Hepatocyte (in vitro differentiated cells): ENCODE measurements around the gene TAAR9.

ENCODE experiments used
- CTCF ChIP-seq: fragments of 200-600 bp; sonication (generic); IDR thresholded peaks from 2 replicates; pipeline ENCODE4 v1.5.1; 2016; ENCODE audit warnings: antibody characterized with exemption, mild to moderate bottlenecking; ENCODE audit not compliant: poor library complexity
- EZH2phosphoT487 ChIP-seq: fragments of 200-600 bp; sonication (generic); IDR thresholded peaks from one replicate; pipeline ENCODE4 v1.6.1; 2018; ENCODE audit warnings: antibody characterized with exemption, mild to moderate bottlenecking, low read depth, moderate library complexity; ENCODE audit not compliant: unreplicated experiment, severe bottlenecking

DNA sequence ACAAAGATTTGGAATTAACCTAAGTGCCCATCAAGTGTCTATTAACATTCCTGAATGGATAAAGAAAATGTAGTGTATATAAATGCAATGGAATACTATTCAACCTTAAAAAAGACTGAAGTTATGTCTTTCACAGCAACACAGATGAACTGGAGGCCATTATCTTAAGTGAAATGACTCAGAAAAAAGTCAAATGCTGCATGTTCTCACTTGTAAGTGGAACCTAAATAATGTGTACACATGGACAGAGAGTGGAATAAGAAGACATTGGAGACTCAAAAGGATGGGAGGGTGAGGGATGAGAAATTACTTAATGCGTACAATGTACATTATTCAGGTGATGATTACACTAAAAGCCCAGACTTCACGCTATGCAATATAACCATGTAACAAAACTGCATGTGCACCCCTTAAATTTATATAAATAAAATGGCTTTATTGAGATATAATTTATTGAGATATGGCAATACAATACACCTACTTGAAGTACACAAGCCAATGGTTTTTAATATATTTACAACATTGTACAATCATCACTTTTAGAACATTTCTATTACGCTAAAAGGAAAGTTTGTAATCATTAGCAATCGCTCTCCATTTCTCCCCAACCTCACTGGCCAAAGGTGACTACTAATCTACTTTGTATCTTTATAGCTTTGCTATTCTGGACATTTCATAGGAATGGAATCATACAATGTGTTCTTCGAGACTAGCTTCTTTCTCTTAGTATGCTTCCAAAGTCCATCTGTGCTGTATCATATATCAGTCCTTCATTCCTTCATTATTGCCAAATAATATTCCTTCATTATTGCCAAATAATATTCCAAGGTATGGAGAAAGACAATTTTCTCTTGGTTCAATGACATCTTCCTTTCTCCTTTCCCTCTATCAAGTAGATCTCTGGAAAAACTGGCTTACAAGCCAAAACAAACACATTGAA is 30.9 kb upstream of the TAAR9 start:
- TF ChIP-seq CTCF (no peak), EZH2phosphoT487 (no peak)
